Activated T-helper 1 cell treated with anti-CD3 and anti-CD28 coated beads, Interleukin-12 subunit alpha, Interleukin-12 subunit beta, Interleukin-2, Interleukin-4 antibody, amounts not matched to agents 30 ng/mL and 10 ng/mL and 1 ng/mL, durations not matched to agents 14 hours and 24 hours and 36 hours (primary cell): ENCODE results near the gene EXOSC5. TPM values are rescaled to one million over a fixed set of nuclear protein-coding genes. Genes with fewer than 3 reads are reported as not detected.
"Not testable (repeated sequence)": the region's sequence is repeated elsewhere in the genome, so short reads cannot be mapped to it uniquely, and the experiment has no call there.

Experiments used
- DNase-seq: peaks from one replicate; pipeline ENCODE4 v3.0.0; 2021; ENCODE audit warnings: low spot score
- H3K27ac Mint-ChIP-seq: one replicate; pipeline ENCODE4 v1.8.0; 2021; ENCODE audit warnings: mild to moderate bottlenecking, mixed read lengths
- H3K27me3 Mint-ChIP-seq: one replicate; pipeline ENCODE4 v1.8.0; 2022; ENCODE audit warnings: mild to moderate bottlenecking, moderate library complexity, mixed read lengths; ENCODE audit not compliant: insufficient read depth
- H3K36me3 Mint-ChIP-seq: one replicate; pipeline ENCODE4 v1.8.0; 2021; ENCODE audit warnings: low read depth, mixed read lengths
- H3K4me1 Mint-ChIP-seq: one replicate; pipeline ENCODE4 v1.8.0; 2021; ENCODE audit warnings: low read depth, mixed read lengths
- H3K4me3 Mint-ChIP-seq: one replicate; pipeline ENCODE4 v1.8.0; 2021; ENCODE audit warnings: mild to moderate bottlenecking, moderate library complexity, mixed read lengths
- H3K9me3 Mint-ChIP-seq: one replicate; pipeline ENCODE4 v1.8.0; 2021; ENCODE audit warnings: mixed read lengths
- intact Hi-C: fragments of 100-400 bp; cut with micrococcal nuclease; formaldehyde crosslinking; loops from one replicate; pipeline ENCODE4 v1.15.1; 2024
- total RNA-seq: library from RNA; stranded (reverse); gene quantifications from 2 replicates; pipeline ENCODE4 v1.2.3, GENCODE V29; 2022

EXOSC5 gene
- total RNA-seq, 1 donor from 2014 or later: 66.6 TPM

DNA sequence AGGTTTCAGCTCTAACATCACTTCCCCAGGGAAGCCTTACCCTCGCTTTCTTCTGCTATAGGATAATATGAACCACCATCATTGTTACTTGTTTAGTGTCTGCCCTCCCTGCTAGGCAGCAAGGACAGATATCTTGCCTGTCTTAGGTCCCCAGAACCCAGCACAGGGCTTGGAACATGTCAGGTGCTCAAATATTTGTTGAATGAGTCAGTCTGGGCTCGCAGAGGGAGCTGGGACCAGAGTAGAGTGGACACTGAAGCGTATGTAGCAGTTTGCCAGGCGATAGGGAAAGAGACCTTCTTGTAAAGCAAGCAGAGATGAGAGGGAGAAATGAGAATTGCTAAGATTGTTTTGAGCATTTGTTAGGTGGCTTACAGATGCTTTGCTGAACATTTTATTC lies 12.1 kb upstream of the EXOSC5 start:
- no peaks in the 10 kb centered on the region for H3K4me1 Mint-ChIP-seq
- H3K9me3 Mint-ChIP-seq: no peaks in the 10 kb centered on the region
- no peak for DNase-seq
- peaks cover 10% of the 10 kb centered on the region for H3K36me3 Mint-ChIP-seq
- no peak overlapping the region for H3K4me3 Mint-ChIP-seq
- H3K27me3 Mint-ChIP-seq: no peaks in the 10 kb centered on the region
- H3K27ac Mint-ChIP-seq: no peak overlapping the region
- intact Hi-C loops: no loop called here

DNA sequence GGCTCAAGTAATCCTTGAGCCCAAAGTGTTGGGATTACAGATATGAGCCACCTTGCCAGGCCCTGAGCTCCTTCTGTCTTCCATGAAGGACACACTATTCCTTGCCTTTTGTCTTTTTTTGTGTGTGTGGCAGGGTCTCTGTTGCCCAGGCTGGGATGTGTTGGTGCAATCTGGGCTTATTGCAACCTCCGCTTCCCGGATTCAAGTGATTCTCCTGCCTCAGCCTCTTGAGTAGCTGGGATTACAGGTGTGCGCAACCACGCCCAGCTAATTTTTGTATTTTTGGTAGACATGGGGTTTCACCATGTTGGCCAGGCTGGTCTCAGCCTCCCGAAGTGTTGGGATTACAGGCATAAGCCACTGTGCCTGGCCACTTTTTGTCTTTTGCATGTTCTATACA lies 11.7 kb upstream of the EXOSC5 start:
- H3K27ac Mint-ChIP-seq, H3K36me3 Mint-ChIP-seq, H3K9me3 Mint-ChIP-seq, H3K4me3 Mint-ChIP-seq, intact Hi-C loops, H3K27me3 Mint-ChIP-seq, H3K4me1 Mint-ChIP-seq, DNase-seq: not testable (repeated sequence)

DNA sequence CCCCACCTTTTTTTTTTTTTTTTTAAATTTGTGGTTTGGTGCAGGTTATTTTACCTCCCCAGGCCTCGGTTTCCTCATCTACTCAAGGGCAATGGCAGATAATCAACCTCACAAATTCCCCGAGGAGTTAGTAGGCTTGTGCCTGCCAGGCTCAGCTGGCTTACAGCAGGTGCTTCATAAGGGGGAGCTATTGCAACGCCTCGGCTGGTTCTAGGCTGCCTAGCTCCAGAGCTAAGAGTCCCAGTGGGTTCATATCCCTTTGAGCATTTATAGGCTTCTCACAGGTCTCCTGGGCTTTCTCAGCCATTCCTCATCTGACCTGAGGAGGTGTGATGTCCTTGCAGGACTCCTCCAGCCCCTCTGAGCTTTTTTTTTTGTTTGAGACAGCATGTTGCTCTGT lies 11.1 kb upstream of the EXOSC5 start:
- intact Hi-C loops: no loop called here
- Mint-ChIP-seq H3K27me3 (no peaks in the 10 kb centered on the region), H3K4me3 (no peak overlapping the region), H3K36me3 (peaks cover 3% of the 10 kb centered on the region), H3K4me1 (no peaks in the 10 kb centered on the region), H3K9me3 (no peaks in the 10 kb centered on the region), H3K27ac (no peak overlapping the region)
- DNase-seq: no peak

DNA sequence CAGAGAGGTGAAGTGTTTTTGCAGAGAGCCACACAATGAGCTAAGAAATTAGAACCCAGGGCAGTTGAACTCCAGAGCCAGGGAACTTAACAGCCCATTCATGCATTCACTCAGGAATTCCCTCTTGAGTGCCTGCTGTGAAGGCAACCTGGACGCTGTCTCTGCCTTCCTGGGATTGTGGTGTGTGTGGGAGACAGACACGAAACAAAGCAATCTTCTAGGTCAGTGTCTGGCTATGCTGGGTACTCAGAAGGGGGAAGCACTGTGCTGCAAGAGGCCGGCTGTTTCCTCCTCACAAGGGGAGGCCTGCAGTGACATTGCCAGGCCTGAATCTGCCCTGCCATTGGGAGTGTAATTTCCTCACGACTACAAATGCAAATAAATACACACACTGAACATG lies 10.1 kb upstream of the EXOSC5 start:
- Mint-ChIP-seq H3K4me3 (no peak overlapping the region), H3K4me1 (no peaks in the 10 kb centered on the region), H3K27ac (no peak overlapping the region), H3K27me3 (no peaks in the 10 kb centered on the region), H3K9me3 (no peaks in the 10 kb centered on the region), H3K36me3 (peaks cover 5% of the 10 kb centered on the region)
- DNase-seq: no peak
- intact Hi-C loops: no loop called here

DNA sequence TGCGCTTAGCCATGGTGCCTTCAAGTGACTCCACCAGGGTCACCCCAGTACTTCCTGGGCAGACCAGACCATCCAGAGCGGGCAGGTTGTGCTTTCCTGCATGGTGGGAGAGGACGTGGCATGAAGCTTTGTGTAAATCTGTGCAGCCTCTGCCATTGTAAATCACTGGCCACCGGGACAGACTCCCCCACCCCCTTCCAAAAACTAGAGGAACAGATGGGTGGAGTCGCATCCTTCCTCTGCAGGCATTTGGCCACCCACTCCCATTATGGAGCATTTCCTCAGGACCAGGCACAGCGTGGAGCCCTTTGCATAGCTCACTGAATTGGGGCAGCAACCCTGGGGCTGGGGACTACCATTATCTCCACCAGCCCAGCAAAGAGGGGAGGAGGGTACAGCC lies 8.6 kb upstream of the EXOSC5 start:
- H3K9me3 Mint-ChIP-seq: no peaks in the 10 kb centered on the region
- H3K4me3 Mint-ChIP-seq: no peak overlapping the region
- H3K4me1 Mint-ChIP-seq: no peaks in the 10 kb centered on the region
- H3K27me3 Mint-ChIP-seq: no peaks in the 10 kb centered on the region
- no peak for DNase-seq
- peaks cover 3% of the 10 kb centered on the region for H3K36me3 Mint-ChIP-seq
- no peak overlapping the region for H3K27ac Mint-ChIP-seq
- intact Hi-C loops: no loop called here

DNA sequence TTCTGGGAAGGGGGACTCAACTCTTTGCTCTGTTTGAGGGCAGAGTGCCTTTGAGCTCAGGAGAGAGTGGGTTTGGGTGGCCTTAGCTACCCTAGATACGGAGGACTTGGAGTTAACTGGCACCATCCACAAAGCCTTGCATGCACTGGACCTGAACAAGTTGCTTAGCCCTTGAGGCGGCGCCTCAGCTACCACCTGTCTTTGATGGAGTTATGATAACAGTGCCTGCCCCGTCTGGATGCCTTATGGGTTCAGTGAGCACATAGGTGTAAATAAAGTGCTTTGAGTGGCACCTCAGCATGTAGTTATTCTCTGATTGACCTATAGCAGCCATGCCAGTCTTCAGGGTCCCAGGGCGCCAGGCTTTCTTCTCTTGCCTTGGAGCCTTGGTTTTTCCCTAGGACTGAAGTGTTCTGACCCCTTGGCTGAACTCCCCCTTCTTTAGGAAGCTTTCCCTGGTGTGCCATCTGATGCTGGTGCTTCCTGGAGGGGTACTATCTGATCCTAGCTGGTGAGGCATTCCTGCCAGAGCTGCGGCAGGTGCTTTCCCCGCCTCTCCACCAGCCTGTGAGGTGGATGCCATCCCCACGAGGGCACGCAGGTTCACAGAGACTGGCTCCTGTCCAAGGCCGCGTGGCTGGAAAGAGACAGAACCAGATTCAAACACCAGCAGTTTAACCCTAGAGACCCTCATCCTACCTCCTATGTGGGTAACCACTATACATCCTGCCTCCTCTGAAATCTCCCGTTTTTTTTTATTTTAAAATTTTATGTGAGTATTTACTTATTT lies 6.2 kb upstream of the EXOSC5 start:
- no peaks in the 10 kb centered on the region for H3K27me3 Mint-ChIP-seq
- peaks cover 9% of the 10 kb centered on the region for H3K4me1 Mint-ChIP-seq
- no peak for DNase-seq
- no peaks in the 10 kb centered on the region for H3K9me3 Mint-ChIP-seq
- peaks cover 3% of the 10 kb centered on the region for H3K36me3 Mint-ChIP-seq
- H3K4me3 Mint-ChIP-seq: no peak overlapping the region
- intact Hi-C loops: no loop called here
- no peak overlapping the region for H3K27ac Mint-ChIP-seq

DNA sequence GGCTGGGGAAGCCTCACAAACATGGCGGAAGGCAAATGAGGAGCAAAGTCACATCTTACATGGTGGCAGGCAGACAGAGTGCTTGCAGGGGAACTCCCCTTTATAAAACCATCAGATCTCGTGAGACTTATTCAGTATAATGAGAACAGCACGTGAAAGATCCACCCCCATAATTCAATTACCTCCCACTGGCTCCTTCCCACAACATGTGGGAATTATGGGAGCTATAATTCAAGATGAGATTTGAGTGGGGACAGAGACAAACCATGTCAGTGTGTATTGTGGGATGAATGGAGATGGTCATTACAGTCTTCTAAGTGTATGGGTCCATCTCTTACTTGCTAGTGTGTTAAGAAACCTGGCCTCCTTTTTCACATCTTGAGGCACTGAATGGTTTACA lies 4.9 kb upstream of the EXOSC5 start:
- peaks cover 3% of the 10 kb centered on the region for H3K36me3 Mint-ChIP-seq
- no peak overlapping the region for H3K27ac Mint-ChIP-seq
- no peaks in the 10 kb centered on the region for H3K9me3 Mint-ChIP-seq
- peaks cover 12% of the 10 kb centered on the region for H3K4me1 Mint-ChIP-seq
- no peak for DNase-seq
- no peak overlapping the region for H3K4me3 Mint-ChIP-seq
- no peaks in the 10 kb centered on the region for H3K27me3 Mint-ChIP-seq
- intact Hi-C loops: no loop called here

DNA sequence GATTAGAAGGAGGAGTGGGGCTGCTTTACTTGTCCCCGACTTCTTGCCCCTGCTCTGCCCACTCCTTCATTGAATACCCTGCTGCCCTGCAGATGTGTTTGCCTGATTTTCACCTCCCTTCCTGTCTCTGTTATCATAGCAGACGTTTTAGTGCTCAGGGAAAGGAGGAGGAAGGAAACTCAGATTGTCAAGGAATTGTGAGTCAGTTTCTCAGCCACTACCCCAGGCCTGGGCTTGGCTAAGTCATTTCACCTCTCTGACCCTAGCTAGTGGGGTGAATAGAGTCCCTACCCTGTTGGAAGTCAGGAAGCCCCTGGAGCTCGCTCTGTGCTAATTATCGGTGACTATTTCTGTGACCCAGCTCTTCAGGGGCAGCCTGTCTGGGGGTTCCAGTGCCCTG lies 4.3 kb upstream of the EXOSC5 start:
- Mint-ChIP-seq H3K4me3 (no peak overlapping the region), H3K4me1 (peaks cover 15% of the 10 kb centered on the region), H3K27me3 (no peaks in the 10 kb centered on the region), H3K36me3 (peaks cover 3% of the 10 kb centered on the region), H3K9me3 (no peaks in the 10 kb centered on the region), H3K27ac (no peak overlapping the region)
- DNase-seq: no peak
- intact Hi-C loops: no loop called here

DNA sequence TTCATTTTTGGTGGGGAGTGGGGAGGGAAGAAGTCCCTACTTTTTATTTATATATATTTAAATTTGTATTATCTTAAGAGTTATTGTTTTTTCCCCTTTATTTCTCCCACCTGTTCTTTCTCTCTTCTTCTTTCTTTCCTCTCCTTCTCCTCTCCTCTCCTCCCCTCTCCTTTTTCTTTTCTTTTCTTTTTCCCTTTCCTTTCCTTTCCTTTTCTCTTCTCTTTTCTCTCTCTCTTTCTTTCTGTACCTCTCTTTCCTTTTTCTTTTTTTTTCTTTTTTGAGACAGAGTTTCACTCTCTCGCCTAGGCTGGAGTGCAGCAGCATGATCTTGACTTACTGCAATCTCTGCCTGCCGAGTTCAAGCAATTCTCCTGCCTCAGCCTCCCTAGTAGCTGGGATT lies 2.4 kb upstream of the EXOSC5 start:
- Mint-ChIP-seq H3K27me3 (no peaks in the 10 kb centered on the region), H3K27ac (no peak overlapping the region), H3K4me3 (peak overlapping the region; percentile 48), H3K4me1 (peaks cover 28% of the 10 kb centered on the region), H3K9me3 (no peaks in the 10 kb centered on the region), H3K36me3 (peaks cover 3% of the 10 kb centered on the region)
- no peak for DNase-seq
- intact Hi-C loops: loop anchor here (5.0 kb wide), 3 partner anchors 92 to 198 kb away; no protein-coding TSS in a partner anchor

DNA sequence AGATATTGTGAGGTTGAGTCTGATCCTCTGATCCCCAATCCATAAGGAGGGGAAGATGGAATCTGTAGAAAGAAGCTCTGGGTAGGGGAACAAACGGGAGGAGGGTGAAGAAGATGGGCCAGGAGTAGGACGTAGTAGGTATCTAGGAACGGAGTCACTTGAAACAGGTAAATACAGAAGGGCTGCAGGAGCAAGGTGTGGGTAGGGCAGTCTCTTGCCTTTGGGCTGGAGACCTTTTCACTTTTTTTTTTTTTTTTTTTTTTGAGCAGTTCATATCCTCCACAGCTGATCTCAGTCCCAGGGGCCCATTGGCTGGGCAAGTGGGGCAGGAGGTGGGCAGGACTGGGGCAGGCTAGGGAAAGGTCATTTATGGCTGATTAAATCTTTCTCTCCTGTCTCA lies 1.9 kb upstream of the EXOSC5 start:
- Mint-ChIP-seq H3K27me3 (no peaks in the 10 kb centered on the region), H3K4me3 (peak overlapping the region; percentile 97), H3K36me3 (peaks cover 3% of the 10 kb centered on the region), H3K27ac (peak overlapping the region; percentile 67), H3K9me3 (no peaks in the 10 kb centered on the region), H3K4me1 (peaks cover 28% of the 10 kb centered on the region)
- intact Hi-C loops: loop anchor here (5.0 kb wide), 3 partner anchors 92 to 198 kb away; no protein-coding TSS in a partner anchor
- DNase-seq: no peak

DNA sequence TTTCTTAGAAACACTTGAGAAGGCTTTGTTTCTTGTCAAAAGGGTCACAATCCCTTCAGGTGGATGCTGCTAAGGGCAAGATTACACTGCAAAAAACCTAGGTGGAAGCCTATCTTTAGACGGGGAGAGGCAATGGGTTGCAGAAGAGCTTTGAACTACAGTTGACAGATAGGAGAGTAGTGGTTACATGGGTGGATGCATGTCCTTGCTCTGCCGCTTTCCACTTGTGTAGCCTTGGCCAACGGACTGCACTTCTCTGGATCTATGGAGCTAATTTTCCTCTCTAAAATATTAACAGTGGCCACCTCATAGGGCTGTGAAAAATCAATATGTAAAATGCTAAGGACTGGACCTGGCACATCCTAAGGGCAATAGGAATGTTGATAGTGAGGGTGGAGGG lies 1.4 kb upstream of the EXOSC5 start:
- no peak for DNase-seq
- Mint-ChIP-seq H3K9me3 (no peaks in the 10 kb centered on the region), H3K4me1 (peaks cover 28% of the 10 kb centered on the region), H3K36me3 (peaks cover 4% of the 10 kb centered on the region), H3K27ac (peak overlapping the region; percentile 67), H3K4me3 (peak overlapping the region; percentile 97), H3K27me3 (no peaks in the 10 kb centered on the region)
- intact Hi-C loops: loop anchor here (5.0 kb wide), 3 partner anchors 91 to 199 kb away; no protein-coding TSS in a partner anchor

DNA sequence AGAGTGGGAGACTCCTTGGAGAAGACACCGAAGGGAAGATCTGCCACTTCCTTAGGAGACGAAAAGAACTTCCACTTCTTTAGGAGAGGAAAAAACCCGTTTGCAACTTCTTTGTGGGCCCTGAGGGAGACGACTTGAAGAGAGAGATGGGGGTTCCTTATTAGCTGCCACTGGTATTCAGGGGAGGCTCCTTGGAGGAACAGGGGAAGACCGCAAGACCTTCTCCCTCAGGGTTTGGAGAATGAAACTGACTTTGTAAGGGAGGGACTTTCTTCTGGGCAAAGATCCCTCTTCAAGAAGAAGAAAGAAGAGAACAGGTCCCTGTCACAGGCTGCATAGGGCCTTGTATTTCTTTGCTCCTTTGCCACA lies 875 bp upstream of the EXOSC5 start:
- Mint-ChIP-seq H3K36me3 (peaks cover 4% of the 10 kb centered on the region), H3K9me3 (no peaks in the 10 kb centered on the region), H3K27me3 (no peaks in the 10 kb centered on the region), H3K27ac (peak overlapping the region; percentile 99), H3K4me3 (peak overlapping the region; percentile 97), H3K4me1 (peaks cover 28% of the 10 kb centered on the region)
- DNase-seq: no peak
- intact Hi-C loops: loop anchor here (5.0 kb wide), 3 partner anchors 91 to 199 kb away; no protein-coding TSS in a partner anchor

DNA sequence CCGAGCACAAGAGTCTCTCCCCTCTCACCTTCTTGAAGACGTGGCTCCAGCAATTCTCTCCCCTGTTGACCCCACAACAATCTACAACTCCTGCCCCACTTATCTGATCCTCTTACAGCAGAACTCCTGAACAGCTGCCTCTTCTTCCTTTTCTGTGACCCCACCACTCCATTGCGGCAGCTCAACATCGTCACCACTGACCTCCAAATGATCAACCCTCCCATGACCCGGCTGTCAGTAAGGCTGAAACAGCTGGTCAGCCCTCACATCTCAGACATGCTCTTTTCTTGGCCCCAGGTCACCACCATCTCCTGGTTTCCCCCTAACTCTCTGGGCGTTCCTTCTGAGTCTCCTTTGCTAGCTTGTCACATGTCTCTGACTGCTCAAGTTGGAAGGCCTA lies 1.8 kb downstream of the EXOSC5 start:
- peaks cover 10% of the 10 kb centered on the region for H3K36me3 Mint-ChIP-seq
- intact Hi-C loops: loop anchor here (5.0 kb wide), 3 partner anchors 88 to 202 kb away; no protein-coding TSS in a partner anchor

More for the DNA sequence above, 1.8 kb downstream of the EXOSC5 start:
- H3K27ac Mint-ChIP-seq: peak overlapping the region; percentile 3
- peak overlapping the region; percentile 25 for H3K4me3 Mint-ChIP-seq
- peaks cover 28% of the 10 kb centered on the region for H3K4me1 Mint-ChIP-seq
- DNase-seq: no peak
- H3K9me3 Mint-ChIP-seq: no peaks in the 10 kb centered on the region
- no peaks in the 10 kb centered on the region for H3K27me3 Mint-ChIP-seq
